ENCODE data around the gene TRIM31. TPM values are rescaled to one million over a fixed set of nuclear protein-coding genes. Genes with fewer than 3 reads are reported as not detected.

The TRIM31 gene
- total RNA-seq, 2 experiments from 2014 or later, result not detected

GRCh38 chr6:30150671-30151395 lies 37.9 kb upstream of the TRIM31 start:
- BruUV-seq (replicated peaks), result no TSS peak
- H3K9me2 ChIP-seq (ENCODE audit: insufficient read depth, low read length), result no peaks in the 10 kb centered on the region
- H3K4me2 ChIP-seq (ENCODE audit: low read length), result no peak overlapping the region
- no peak overlapping the region for H2AFZ ChIP-seq (ENCODE audit: low read length)
- H3K4me1 ChIP-seq (ENCODE audit: insufficient read depth, low read length, poor library complexity, severe bottlenecking), result no peaks in the 10 kb centered on the region
- H3K4me3 ChIP-seq (ENCODE audit: low read depth, low read length, poor library complexity, severe bottlenecking), result no peak overlapping the region
- DNase-seq (ENCODE audit: low spot score), result no peak
- H3K27ac ChIP-seq (ENCODE audit: low read depth, low read length, poor library complexity, severe bottlenecking), result no peak overlapping the region
- TF ChIP-seq CTCF (conservative IDR thresholded peaks at IDR 0.05; ENCODE audit: low read length) (no peak), EZH2phosphoT487 (IDR thresholded peaks at IDR 0.05; ENCODE audit: borderline replicate concordance, low read depth, low read length) (no peak)
- POLR2A ChIA-PET, result no interaction called here
- no peaks in the 10 kb centered on the region for H3K9me3 ChIP-seq (ENCODE audit: low read length)
- H3K36me3 ChIP-seq (ENCODE audit: insufficient read depth, low read length), result no peaks in the 10 kb centered on the region
- CTCF ChIA-PET (ENCODE audit: unreplicated experiment), result no interaction called here
- H3K79me2 ChIP-seq (ENCODE audit: insufficient read depth, low read depth, low read length), result no peaks in the 10 kb centered on the region
- intact Hi-C loops (cut with micrococcal nuclease; ENCODE audit: unreplicated experiment), result no loop called here
- no peaks in the 10 kb centered on the region for H4K20me1 ChIP-seq (ENCODE audit: insufficient read depth, low read length)

DNA sequence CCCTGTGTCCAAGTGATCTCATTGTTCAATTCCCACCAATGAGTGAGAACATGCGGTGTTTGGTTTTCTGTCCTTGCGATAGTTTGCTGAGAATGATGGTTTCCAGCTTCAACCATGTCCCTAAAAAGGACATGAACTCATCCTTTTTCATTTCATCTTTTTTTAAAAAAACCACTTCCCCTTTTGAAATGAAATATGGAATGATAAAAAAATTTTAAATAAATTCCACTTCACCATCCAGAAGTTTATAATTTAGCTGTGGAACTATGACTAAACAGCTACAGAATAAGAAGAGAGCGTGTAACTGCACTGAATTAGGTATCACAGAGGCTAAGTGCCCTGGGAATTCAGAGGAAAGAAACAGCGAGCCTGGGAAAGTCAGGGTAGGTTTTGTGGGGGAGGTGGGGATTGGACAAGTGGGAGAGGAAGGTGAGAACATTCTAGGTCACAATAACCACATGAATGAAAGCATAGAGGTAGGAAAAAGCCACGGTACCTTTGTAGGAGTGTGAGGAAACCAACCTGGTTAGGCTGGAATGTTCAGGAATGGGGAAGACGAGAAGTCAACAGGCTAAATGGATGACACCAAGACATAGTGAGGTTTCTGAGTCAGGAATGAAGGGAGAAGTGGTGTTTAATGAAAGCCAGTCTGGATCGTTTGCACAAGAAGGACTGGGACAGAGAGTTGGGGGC lies 37.1 kb upstream of the TRIM31 start:
- H3K79me2 ChIP-seq (ENCODE audit: insufficient read depth, low read depth, low read length), result no peaks in the 10 kb centered on the region
- no peaks in the 10 kb centered on the region for H3K36me3 ChIP-seq (ENCODE audit: insufficient read depth, low read length)
- TF ChIP-seq EZH2phosphoT487 (IDR thresholded peaks at IDR 0.05; ENCODE audit: borderline replicate concordance, low read depth, low read length) (no peak), CTCF (conservative IDR thresholded peaks at IDR 0.05; ENCODE audit: low read length) (no peak)
- no peak overlapping the region for H3K27ac ChIP-seq (ENCODE audit: low read depth, low read length, poor library complexity, severe bottlenecking)
- no peak overlapping the region for H2AFZ ChIP-seq (ENCODE audit: low read length)
- CTCF ChIA-PET (ENCODE audit: unreplicated experiment), result no interaction called here
- no TSS peak for BruUV-seq (replicated peaks)
- H4K20me1 ChIP-seq (ENCODE audit: insufficient read depth, low read length), result no peaks in the 10 kb centered on the region
- intact Hi-C loops (cut with micrococcal nuclease; ENCODE audit: unreplicated experiment), result no loop called here
- H3K9me2 ChIP-seq (ENCODE audit: insufficient read depth, low read length), result no peaks in the 10 kb centered on the region
- DNase-seq (ENCODE audit: low spot score), result no peak
- no peak overlapping the region for H3K4me2 ChIP-seq (ENCODE audit: low read length)
- H3K4me1 ChIP-seq (ENCODE audit: insufficient read depth, low read length, poor library complexity, severe bottlenecking), result no peaks in the 10 kb centered on the region
- POLR2A ChIA-PET, result no interaction called here
- no peaks in the 10 kb centered on the region for H3K9me3 ChIP-seq (ENCODE audit: low read length)
- H3K4me3 ChIP-seq (ENCODE audit: low read depth, low read length, poor library complexity, severe bottlenecking), result no peak overlapping the region

GRCh38 chr6:30149234-30149633 lies 36.3 kb upstream of the TRIM31 start:
- H4K20me1 ChIP-seq (ENCODE audit: insufficient read depth, low read length), result no peaks in the 10 kb centered on the region
- CTCF ChIA-PET (ENCODE audit: unreplicated experiment), result no interaction called here
- H3K36me3 ChIP-seq (ENCODE audit: insufficient read depth, low read length), result no peaks in the 10 kb centered on the region
- TF ChIP-seq CTCF (conservative IDR thresholded peaks at IDR 0.05; ENCODE audit: low read length), result peak; percentile 40; the same call in 1 of the 2 replicates
- TF ChIP-seq EZH2phosphoT487 (IDR thresholded peaks at IDR 0.05; ENCODE audit: borderline replicate concordance, low read depth, low read length), result no peak
- H3K4me1 ChIP-seq (ENCODE audit: insufficient read depth, low read length, poor library complexity, severe bottlenecking), result no peaks in the 10 kb centered on the region
- H3K4me2 ChIP-seq (ENCODE audit: low read length), result no peak overlapping the region
- no peaks in the 10 kb centered on the region for H3K79me2 ChIP-seq (ENCODE audit: insufficient read depth, low read depth, low read length)
- no peak overlapping the region for H3K27ac ChIP-seq (ENCODE audit: low read depth, low read length, poor library complexity, severe bottlenecking)
- intact Hi-C loops (cut with micrococcal nuclease; ENCODE audit: unreplicated experiment), result no loop called here
- H3K9me3 ChIP-seq (ENCODE audit: low read length), result no peaks in the 10 kb centered on the region
- peak; percentile 8 for DNase-seq (ENCODE audit: low spot score)
- H2AFZ ChIP-seq (ENCODE audit: low read length), result no peak overlapping the region
- no peak overlapping the region for H3K4me3 ChIP-seq (ENCODE audit: low read depth, low read length, poor library complexity, severe bottlenecking)
- POLR2A ChIA-PET, result no interaction called here
- no TSS peak for BruUV-seq (replicated peaks)
- H3K9me2 ChIP-seq (ENCODE audit: insufficient read depth, low read length), result no peaks in the 10 kb centered on the region

All from OCI-LY7 (cell line).